ENCODE results near the gene RAB35.

The RAB35 gene

GRCh38 chr12:120148011-120148410 lies 31.5 kb upstream of the RAB35 start:
- H3K27ac ChIP-seq, result no peak overlapping the region
- H3K4me3 ChIP-seq (ENCODE audit: low read depth in 1 of 2, low read length in 1 of 2), result no peak overlapping the region
- H3K27me3 ChIP-seq, result no peaks in the 10 kb centered on the region
- peaks cover 81% of the 10 kb centered on the region for H3K36me3 ChIP-seq
- TF ChIP-seq, protein P1, sequence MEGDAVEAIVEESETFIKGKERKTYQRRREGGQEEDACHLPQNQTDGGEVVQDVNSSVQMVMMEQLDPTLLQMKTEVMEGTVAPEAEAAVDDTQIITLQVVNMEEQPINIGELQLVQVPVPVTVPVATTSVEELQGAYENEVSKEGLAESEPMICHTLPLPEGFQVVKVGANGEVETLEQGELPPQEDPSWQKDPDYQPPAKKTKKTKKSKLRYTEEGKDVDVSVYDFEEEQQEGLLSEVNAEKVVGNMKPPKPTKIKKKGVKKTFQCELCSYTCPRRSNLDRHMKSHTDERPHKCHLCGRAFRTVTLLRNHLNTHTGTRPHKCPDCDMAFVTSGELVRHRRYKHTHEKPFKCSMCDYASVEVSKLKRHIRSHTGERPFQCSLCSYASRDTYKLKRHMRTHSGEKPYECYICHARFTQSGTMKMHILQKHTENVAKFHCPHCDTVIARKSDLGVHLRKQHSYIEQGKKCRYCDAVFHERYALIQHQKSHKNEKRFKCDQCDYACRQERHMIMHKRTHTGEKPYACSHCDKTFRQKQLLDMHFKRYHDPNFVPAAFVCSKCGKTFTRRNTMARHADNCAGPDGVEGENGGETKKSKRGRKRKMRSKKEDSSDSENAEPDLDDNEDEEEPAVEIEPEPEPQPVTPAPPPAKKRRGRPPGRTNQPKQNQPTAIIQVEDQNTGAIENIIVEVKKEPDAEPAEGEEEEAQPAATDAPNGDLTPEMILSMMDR (IDR thresholded peaks at IDR 0.05), result no peak
- H3K4me1 ChIP-seq (ENCODE audit: control insufficient read depth in 1 of 2, insufficient read depth in 1 of 2, low read depth in 1 of 2, low read length in 1 of 2), result no peaks in the 10 kb centered on the region
- no peaks in the 10 kb centered on the region for H3K9me3 ChIP-seq

- TF ChIP-seq, protein P1 (IDR thresholded peaks at IDR 0.05), result no peak
- Histone ChIP-seq H3K27me3 (no peaks in the 10 kb centered on the region), H3K36me3 (peaks cover 96% of the 10 kb centered on the region), H3K4me3 (ENCODE audit: low read depth in 1 of 2, low read length in 1 of 2) (no peak overlapping the region), H3K4me1 (ENCODE audit: control insufficient read depth in 1 of 2, insufficient read depth in 1 of 2, low read depth in 1 of 2, low read length in 1 of 2) (no peaks in the 10 kb centered on the region), H3K27ac (no peak overlapping the region), H3K9me3 (no peaks in the 10 kb centered on the region)
Measured at GRCh38 chr12:120145164-120145563, 28.6 kb upstream of the RAB35 start.

GRCh38 chr12:120144215-120144614 lies 27.7 kb upstream of the RAB35 start:
- Histone ChIP-seq H3K4me1 (ENCODE audit: control insufficient read depth in 1 of 2, insufficient read depth in 1 of 2, low read depth in 1 of 2, low read length in 1 of 2) (no peaks in the 10 kb centered on the region), H3K27me3 (no peaks in the 10 kb centered on the region), H3K27ac (no peak overlapping the region), H3K4me3 (ENCODE audit: low read depth in 1 of 2, low read length in 1 of 2) (no peak overlapping the region), H3K36me3 (peaks cover 96% of the 10 kb centered on the region), H3K9me3 (no peaks in the 10 kb centered on the region)
- TF ChIP-seq, protein P1 (IDR thresholded peaks at IDR 0.05), result no peak

- TF ChIP-seq, protein P1 (IDR thresholded peaks at IDR 0.05), result no peak
- H3K4me3 ChIP-seq (ENCODE audit: low read depth in 1 of 2, low read length in 1 of 2), result no peak overlapping the region
- no peak overlapping the region for H3K27ac ChIP-seq
- no peaks in the 10 kb centered on the region for H3K27me3 ChIP-seq
- no peaks in the 10 kb centered on the region for H3K9me3 ChIP-seq
- peaks cover 96% of the 10 kb centered on the region for H3K36me3 ChIP-seq
- no peaks in the 10 kb centered on the region for H3K4me1 ChIP-seq (ENCODE audit: control insufficient read depth in 1 of 2, insufficient read depth in 1 of 2, low read depth in 1 of 2, low read length in 1 of 2)
Measured at GRCh38 chr12:120142231-120142877, 25.8 kb upstream of the RAB35 start.

GRCh38 chr12:120141336-120141735 lies 24.8 kb upstream of the RAB35 start:
- Histone ChIP-seq H3K27ac (no peak overlapping the region), H3K36me3 (peaks cover 96% of the 10 kb centered on the region), H3K4me1 (ENCODE audit: control insufficient read depth in 1 of 2, insufficient read depth in 1 of 2, low read depth in 1 of 2, low read length in 1 of 2) (no peaks in the 10 kb centered on the region), H3K27me3 (no peaks in the 10 kb centered on the region), H3K9me3 (no peaks in the 10 kb centered on the region), H3K4me3 (ENCODE audit: low read depth in 1 of 2, low read length in 1 of 2) (no peak overlapping the region)
- TF ChIP-seq, protein P1 (IDR thresholded peaks at IDR 0.05), result no peak

Measured in neutrophil (primary cell).